Kidney (tissue), 14 donors: ENCODE results near the gene CDK14. TPM values are rescaled to one million over a fixed set of nuclear protein-coding genes. Genes with fewer than 3 reads are reported as not detected.

Source experiments
- DNase-seq, 5 donors: peaks; one replicate each; pipeline ENCODE4 v3.0.0-alpha.2; 2013 to 2020
- FAIRE-seq: peaks from 2 replicates; lab custom pipeline; 2012; peaks lifted over from hg19 to GRCh38; lab: Jason Lieb, UNC
- H3K27ac ChIP-seq, 2 donors: one replicate each; pipeline ENCODE4 v1.7.0; 2013; ENCODE audit warnings: low read depth in 2 of 2, low read length in 2 of 2, inconsistent platforms in 1 of 2
- H3K27me3 ChIP-seq: one replicate; pipeline ENCODE4 v1.7.1; 2013; ENCODE audit warnings: low read length, inconsistent platforms; ENCODE audit not compliant: control insufficient read depth, insufficient read depth
- H3K36me3 ChIP-seq, 3 donors: one replicate each; pipeline versions ENCODE4 v1.7.0 to v1.7.1; 2013; ENCODE audit warnings: low read length in 3 of 3, control low read depth in 1 of 3, inconsistent platforms in 1 of 3; ENCODE audit not compliant: insufficient read depth in 3 of 3, control insufficient read depth in 2 of 3
- H3K4me1 ChIP-seq, 3 donors: one replicate each; pipeline versions ENCODE4 v1.7.0 to v1.7.1; 2013; ENCODE audit warnings: low read length in 3 of 3, inconsistent platforms in 1 of 3, low read depth in 1 of 3; ENCODE audit not compliant: control insufficient read depth in 2 of 3, insufficient read depth in 2 of 3
- H3K4me3 ChIP-seq, 3 donors: one replicate each; pipeline versions ENCODE4 v1.7.0 to v1.8.1; 2013; ENCODE audit warnings: low read length in 3 of 3, control low read depth in 1 of 3, inconsistent platforms in 1 of 3
- H3K9ac ChIP-seq, 3 donors: one replicate each; pipeline versions ENCODE4 v1.7.0 to v1.7.1; 2013; ENCODE audit warnings: low read length in 3 of 3, control low read depth in 1 of 3, inconsistent platforms in 1 of 3
- H3K9me3 ChIP-seq, 3 donors: one replicate each; pipeline versions ENCODE4 v1.7.0 to v1.7.1; 2013; ENCODE audit warnings: low read length in 3 of 3, control low read depth in 1 of 3, inconsistent platforms in 1 of 3; ENCODE audit not compliant: control insufficient read depth in 2 of 3, insufficient read depth in 1 of 3
- intact Hi-C: fragments of 100-400 bp; cut with DNase I; formaldehyde crosslinking; loops from one replicate; pipeline ENCODE4 v1.11.1; 2022
- polyA plus RNA-seq: library from polyadenylated mRNA; stranded (reverse); fragments of 350-450 nt; fragmentation: Illumina TruSeq; extraction: RNeasy Lipid Tissue Mini Kit (QIAGEN cat#74804); gene quantifications from one replicate; pipeline ENCODE4 v1.2.3, GENCODE V29; 2014; ENCODE audit warnings: low read depth, low replicate concordance; ENCODE audit not compliant: insufficient read depth
- total RNA-seq: library from RNA; stranded (reverse); fragmentation: NEBNext Ultra II Directional; extraction: Animal tissue kit (Norgen Biotek cat#: 25700); gene quantifications from one replicate; pipeline ENCODE4 v1.2.1, GENCODE V29; 2021
- TF ChIP-seq, protein P1 (sequence below): IDR thresholded peaks from 3 replicates; pipeline ENCODE4 v1.5.1; 2012; ENCODE audit warnings: mild to moderate bottlenecking, moderate library complexity, borderline replicate concordance; ENCODE audit not compliant: insufficient read depth; ENCODE audit errors: extremely low read depth
- donor health status: control.
- donor health status: control.
- donor health status: control.
- donor health status: control.
- donor health status: control.
- donor health status: DM: yes; HTN: yes; CAD: no.
- donor health status: Normal renal cell carcinoma (clear cell type).

CDK14 gene
- total and polyA plus RNA-seq, 2 donors from 2014 or later, result 11.9 to 33.9 TPM

DNA sequence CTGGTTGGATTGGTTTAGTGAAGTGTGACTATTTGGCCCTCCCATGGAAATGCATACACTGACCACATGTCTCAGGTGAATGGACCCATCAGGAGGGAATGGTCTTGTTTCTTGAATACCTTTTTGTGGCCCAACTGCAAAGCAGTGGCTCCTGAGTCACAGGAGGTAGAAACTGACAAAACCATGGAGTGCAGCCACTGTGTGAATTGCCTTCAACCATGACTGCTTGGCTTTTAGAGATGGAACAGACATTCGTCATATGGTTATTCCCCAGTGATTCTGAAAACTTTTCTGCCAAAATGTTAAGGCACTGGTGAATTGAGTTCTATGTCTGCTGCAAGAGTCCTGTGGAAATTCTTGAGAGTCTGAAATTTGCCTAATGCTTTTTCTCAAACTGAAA lies 64.7 kb downstream of the CDK14 start:
- Histone ChIP-seq H3K27me3 (no peaks in the 10 kb centered on the region), H3K9me3 (no peaks in the 10 kb centered on the region), H3K4me1 (no peaks in the 10 kb centered on the region), H3K4me3 (no peak overlapping the region), H3K27ac (no peak overlapping the region), H3K36me3 (no peaks in the 10 kb centered on the region), H3K9ac (no peak overlapping the region)
- FAIRE-seq (no peak), DNase-seq (no peak)
- intact Hi-C loops, result no loop called here
- TF ChIP-seq, protein P1, sequence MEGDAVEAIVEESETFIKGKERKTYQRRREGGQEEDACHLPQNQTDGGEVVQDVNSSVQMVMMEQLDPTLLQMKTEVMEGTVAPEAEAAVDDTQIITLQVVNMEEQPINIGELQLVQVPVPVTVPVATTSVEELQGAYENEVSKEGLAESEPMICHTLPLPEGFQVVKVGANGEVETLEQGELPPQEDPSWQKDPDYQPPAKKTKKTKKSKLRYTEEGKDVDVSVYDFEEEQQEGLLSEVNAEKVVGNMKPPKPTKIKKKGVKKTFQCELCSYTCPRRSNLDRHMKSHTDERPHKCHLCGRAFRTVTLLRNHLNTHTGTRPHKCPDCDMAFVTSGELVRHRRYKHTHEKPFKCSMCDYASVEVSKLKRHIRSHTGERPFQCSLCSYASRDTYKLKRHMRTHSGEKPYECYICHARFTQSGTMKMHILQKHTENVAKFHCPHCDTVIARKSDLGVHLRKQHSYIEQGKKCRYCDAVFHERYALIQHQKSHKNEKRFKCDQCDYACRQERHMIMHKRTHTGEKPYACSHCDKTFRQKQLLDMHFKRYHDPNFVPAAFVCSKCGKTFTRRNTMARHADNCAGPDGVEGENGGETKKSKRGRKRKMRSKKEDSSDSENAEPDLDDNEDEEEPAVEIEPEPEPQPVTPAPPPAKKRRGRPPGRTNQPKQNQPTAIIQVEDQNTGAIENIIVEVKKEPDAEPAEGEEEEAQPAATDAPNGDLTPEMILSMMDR, result no peak

DNA sequence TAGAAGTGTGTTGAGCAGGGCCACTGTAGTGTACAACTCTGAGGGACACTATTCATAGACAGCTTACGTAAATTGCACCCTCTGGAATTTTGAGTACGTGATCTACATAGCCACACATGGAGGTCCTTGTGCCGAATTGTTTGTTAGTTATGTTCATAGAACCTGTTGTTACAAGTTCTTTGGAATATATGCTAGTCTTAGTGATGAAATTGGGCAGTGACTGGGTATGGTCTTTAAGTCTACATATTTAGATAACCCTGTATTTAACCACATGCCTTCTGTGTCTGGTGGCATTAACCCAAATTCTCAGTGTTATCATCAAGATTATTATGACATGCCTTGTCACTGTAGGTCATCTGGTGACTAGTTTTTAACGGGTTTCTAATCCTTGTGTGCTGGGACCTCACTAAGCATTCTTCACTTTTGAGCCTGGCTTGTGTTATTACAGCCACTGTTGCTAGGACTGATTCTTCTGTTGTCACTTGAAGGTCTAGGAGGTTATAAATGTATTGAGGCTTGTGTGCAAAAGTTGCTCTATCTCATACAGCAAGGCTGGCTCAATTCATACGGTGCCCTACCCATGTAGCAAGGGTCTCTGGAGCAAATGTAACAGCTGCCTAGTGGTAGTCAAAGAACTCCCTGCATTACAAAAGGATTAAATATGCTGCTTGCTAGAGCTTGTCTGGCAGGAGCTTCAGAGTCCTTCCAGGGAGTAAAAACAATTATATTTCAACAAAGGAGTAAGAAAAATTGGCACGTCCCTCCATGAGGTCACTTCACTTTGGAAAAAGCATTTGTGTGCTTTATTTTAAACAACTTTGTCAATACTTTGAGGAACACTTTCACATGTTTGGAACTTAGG lies 65.4 kb downstream of the CDK14 start:
- no peak for DNase-seq
- Histone ChIP-seq H3K4me3 (no peak overlapping the region), H3K36me3 (no peaks in the 10 kb centered on the region), H3K27ac (no peak overlapping the region), H3K9ac (no peak overlapping the region), H3K9me3 (no peaks in the 10 kb centered on the region), H3K4me1 (no peaks in the 10 kb centered on the region), H3K27me3 (no peaks in the 10 kb centered on the region)
- FAIRE-seq, result no peak
- intact Hi-C loops, result no loop called here
- TF ChIP-seq, protein P1, result no peak

DNA sequence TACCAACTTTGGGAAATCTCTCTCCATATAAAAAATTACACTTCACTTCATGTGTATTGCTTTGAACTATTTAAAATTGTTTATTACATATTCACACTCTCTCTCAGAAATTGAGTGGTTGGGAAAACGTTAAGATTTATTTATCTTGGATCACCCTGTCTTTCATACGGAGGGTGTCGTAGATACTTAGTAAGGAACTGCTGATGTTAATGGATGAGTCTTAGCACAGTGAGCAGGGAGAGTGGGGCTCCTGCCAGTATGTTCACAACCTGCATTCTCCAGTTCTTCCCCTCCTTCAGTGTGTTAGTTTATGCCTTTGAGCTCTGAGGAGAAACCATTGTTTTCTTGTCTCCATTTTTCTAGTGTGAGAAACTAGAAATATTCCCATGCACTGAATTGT lies 67.1 kb downstream of the CDK14 start:
- FAIRE-seq, result no peak
- DNase-seq, result no peak
- intact Hi-C loops, result no loop called here
- no peak overlapping the region for H3K4me3 ChIP-seq
- no peaks in the 10 kb centered on the region for H3K4me1 ChIP-seq
- no peak overlapping the region for H3K27ac ChIP-seq
- no peaks in the 10 kb centered on the region for H3K27me3 ChIP-seq
- TF ChIP-seq, protein P1, result no peak
- no peaks in the 10 kb centered on the region for H3K9me3 ChIP-seq
- no peak overlapping the region for H3K9ac ChIP-seq
- H3K36me3 ChIP-seq, result no peaks in the 10 kb centered on the region
